Dermis blood vessel endothelial cell (primary cell): ENCODE results near the gene CYTL1. TPM values are rescaled to one million over a fixed set of nuclear protein-coding genes. Genes with fewer than 3 reads are reported as not detected.
"Not testable (repeated sequence)": the region's sequence is repeated elsewhere in the genome, so short reads cannot be mapped to it uniquely, and the experiment has no call there.

Source experiments
- DNase-seq: peaks from one replicate; pipeline ENCODE4 v3.0.0; 2010
- total RNA-seq: library from RNA; depleted of rRNA; stranded (reverse); fragments of >200 nt; gene quantifications from 2 replicates; pipeline ENCODE4 v1.2.3, GENCODE V29; 2014

The CYTL1 gene
- 28.9 and 57.5 TPM in 2 replicates for total RNA-seq

- DNase-seq, result peak; percentile 59
Observed at GRCh38 chr4:5019274-5019673, at the start of gene CYTL1. Gene CYTL1 (minus strand): TSS chr4:5019458. CDS start chr4:5019445, 13 bp downstream.

- no peak for DNase-seq
Observed at GRCh38 chr4:5067908-5068307, 48.6 kb upstream of the CYTL1 start.

GRCh38 chr4:5066968-5067367 lies 47.7 kb upstream of the CYTL1 start:
- DNase-seq, result not testable (repeated sequence)

GRCh38 chr4:5066101-5066500 lies 46.8 kb upstream of the CYTL1 start:
- DNase-seq, result no peak

- DNase-seq, result no peak
Observed at GRCh38 chr4:5055411-5055810, 36.2 kb upstream of the CYTL1 start.

- DNase-seq, result no peak
Observed at GRCh38 chr4:5054532-5054931, 35.3 kb upstream of the CYTL1 start.

GRCh38 chr4:5052726-5053425 lies 33.6 kb upstream of the CYTL1 start:
- DNase-seq, result no peak

GRCh38 chr4:5052204-5052702 lies 33.0 kb upstream of the CYTL1 start:
- peak; percentile 50 for DNase-seq

- peak; percentile 82 for DNase-seq
Observed at GRCh38 chr4:5051278-5052203, 32.3 kb upstream of the CYTL1 start, which contains the start of gene STK32B. Gene STK32B (plus strand): TSS chr4:5051480.

GRCh38 chr4:5050520-5051277 lies 31.4 kb upstream of the CYTL1 start:
- DNase-seq, result peak; percentile 92

GRCh38 chr4:5048721-5049120 lies 29.5 kb upstream of the CYTL1 start:
- DNase-seq, result no peak

GRCh38 chr4:5045097-5045496 lies 25.8 kb upstream of the CYTL1 start:
- peak; percentile 72 for DNase-seq

GRCh38 chr4:5044341-5044740 lies 25.1 kb upstream of the CYTL1 start:
- no peak for DNase-seq

GRCh38 chr4:5043579-5043978 lies 24.3 kb upstream of the CYTL1 start:
- no peak for DNase-seq

- no peak for DNase-seq
Observed at GRCh38 chr4:5041699-5042098, 22.4 kb upstream of the CYTL1 start.

- DNase-seq, result no peak
Observed at GRCh38 chr4:5040856-5041620, 21.8 kb upstream of the CYTL1 start.

GRCh38 chr4:5039800-5040199 lies 20.5 kb upstream of the CYTL1 start:
- no peak for DNase-seq

GRCh38 chr4:5037553-5038551 lies 18.6 kb upstream of the CYTL1 start:
- DNase-seq, result peak; percentile 88

GRCh38 chr4:5036239-5036638 lies 17.0 kb upstream of the CYTL1 start:
- no peak for DNase-seq

GRCh38 chr4:5034206-5034605 lies 14.9 kb upstream of the CYTL1 start:
- peak; percentile 34 for DNase-seq
